GM21737 (cell line): ENCODE data around the gene ZIC1.

Experiments
- ATAC-seq: cut with Tn5 transposase; IDR thresholded peaks from one replicate; pipeline ENCODE4 v1.9.1; 2021; ENCODE audit warnings: mild to moderate bottlenecking, moderate library complexity; ENCODE audit not compliant: unreplicated experiment

ZIC1 gene

DNA sequence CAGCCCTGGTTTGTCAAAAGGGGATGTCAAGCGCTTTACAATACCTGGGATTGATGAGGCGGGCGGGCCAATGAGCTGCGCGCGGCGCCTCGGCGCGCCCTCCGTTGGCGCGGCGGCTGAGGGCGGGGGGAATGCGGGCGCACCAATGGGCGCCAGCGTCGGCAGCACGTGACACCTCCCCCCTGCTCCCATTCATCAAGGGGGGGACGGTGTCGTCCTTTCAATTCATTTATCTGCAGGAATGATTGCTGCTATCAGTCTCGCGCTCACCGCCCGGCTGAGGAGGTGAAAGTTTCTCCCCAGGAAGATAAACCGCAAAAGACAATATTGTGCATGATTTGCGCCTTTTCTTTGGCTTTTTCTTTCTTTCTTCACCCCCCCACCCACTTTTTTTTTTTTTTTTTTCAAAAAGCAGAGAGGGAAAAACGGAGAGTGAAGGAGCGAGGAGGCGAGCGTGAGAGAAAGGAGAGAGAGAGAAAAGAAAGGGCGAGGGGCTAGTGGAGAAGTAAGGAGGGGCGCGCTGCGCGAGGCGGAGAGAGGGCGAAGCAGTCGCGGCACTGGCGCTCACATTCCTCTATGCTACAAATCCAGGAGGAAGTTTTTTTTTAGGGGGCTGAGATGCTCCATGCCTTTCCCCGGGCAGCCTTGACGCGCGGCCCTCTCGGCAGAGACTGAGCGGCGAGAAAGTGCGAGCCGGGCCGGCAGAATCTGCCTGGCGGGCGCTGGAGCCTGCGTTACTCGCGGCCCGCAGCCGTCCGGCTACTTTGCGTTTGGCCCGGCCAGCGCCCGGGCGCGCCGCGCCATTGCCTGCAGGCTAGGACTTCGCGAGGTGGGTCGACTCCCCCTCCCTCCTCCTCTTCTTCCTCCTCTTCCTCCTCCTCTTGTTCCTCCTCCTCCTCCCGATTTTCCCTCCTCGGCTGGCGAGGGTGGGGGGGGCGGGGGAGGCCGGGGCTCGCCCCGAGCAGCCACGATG is at the start of gene ZIC1:
Gene ZIC1, plus strand, starts transcription at position 223 of the 973 bp plus-strand sequence. Its CDS starts 748 bp downstream, at position 971.
- no peak for ATAC-seq

DNA sequence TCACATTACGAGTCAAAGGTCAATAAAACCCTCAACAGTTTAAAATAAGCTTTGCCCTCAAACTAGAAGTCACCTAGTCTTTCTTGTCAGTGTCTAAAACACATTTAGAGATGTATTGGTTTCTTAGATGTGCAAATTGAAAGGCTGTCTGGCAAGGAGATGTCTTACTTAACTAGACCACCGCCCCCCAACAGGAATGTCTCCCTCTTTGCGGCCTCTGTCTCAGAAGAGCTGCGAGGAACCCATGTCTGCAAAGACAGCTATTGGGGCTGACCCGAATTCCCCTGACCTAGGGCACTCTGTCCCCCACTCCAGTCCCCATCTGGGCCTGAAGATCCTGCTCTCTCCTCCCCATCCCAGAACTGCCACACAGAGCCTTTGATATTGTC is 49.1 kb upstream of the ZIC1 start:
- ATAC-seq, result no peak

DNA sequence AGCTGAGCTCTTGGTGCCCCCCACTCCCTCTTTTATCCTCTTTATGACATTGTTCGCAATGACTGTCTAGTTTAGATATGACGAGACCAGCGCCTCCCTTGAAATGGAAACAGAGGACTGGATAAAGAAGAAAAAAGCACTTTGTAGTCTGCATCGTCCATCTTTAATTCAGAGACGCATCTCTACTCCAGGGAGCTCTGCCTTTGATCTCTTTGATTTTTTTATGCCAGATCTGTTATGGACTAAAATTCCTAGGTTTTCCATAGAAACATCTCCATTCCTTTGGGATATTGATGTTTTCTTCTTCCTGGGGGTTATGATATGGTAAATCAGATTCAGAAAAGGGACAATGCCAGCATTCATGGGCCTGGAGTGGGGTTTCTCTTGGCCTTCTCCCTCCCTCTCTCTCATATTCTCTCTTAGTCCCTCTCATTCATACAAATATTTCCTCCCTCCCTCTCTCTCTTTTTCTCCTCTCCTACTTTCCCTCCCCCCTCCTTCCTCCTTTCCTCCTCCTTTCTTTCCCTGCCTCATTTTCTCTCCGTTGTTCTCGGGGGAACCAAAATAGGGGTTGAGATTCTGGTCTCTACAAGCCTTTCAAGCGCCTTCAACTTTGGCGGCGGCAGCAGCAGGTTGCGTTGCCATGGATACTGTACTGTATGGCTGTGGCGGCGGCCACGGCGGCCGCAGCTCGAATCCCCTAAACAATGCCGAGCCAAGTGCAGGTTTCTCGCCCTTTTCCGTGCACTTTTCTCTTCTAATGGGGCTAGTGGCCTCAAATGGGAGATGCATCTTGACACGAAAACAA is 48.3 kb upstream of the ZIC1 start:
- no peak for ATAC-seq

DNA sequence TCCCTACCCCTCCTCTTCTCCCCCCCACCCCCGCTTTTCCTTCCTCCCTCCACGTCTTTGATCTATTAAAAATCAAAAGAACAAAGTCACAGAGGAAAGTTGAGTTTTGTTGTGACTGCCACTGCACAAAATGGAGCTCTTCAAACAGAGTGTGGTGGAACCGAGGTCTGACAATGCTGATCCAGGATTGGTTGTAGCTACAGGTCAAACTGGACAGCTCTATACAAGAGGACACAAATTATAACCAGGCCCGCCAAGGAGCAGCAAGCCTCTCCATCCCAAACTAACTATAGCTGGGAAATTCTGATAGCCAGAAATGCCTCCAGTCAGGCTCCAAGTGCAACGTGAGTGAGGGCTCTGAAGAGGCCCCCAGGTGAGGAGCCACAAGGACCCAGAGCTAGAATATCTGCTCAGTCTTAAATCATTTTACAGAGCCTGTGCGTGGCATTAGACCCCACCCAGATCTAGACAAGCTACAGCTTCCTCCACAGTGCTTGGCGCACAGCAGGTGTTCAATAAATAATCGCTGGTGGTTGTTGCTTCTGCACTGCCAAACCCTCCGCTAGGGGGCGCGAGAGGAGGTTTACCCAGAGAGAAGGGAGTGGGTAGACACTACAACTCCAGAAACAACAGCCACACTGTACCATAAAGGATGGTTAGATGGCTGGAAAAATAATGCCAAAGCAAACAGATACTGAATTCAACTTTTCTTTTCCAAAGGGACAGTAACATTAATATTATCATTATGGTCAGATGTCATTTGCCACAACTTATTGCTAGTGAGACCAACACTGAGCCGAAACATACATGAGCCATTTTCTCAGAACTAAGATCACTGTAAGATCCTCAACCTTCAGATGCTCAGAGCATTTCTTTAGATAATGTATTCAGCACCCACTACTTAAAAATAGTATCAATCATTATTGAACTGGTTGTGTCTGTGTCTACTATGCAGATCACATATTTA is 47.4 kb upstream of the ZIC1 start:
- ATAC-seq, result no peak

DNA sequence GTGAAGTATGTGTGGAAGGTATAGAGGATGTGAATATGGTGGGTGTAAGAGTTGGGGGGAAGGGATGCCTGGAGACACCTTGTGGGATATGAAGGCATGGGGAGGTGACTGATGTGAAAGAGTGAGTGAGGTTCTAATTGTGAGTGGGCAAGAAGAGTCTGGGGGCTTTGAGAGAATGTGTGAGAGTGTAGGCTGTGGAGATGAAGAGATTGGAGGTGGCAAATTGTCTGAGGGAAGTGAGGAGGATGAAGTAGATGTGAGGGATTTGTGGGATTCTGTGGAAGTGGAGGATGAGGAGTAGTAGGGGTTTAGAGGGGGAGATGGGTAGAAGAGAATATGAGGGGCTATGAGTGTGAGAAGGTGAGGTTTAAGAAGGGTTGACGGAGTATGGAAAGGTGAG is 44.4 kb upstream of the ZIC1 start:
- no peak for ATAC-seq

DNA sequence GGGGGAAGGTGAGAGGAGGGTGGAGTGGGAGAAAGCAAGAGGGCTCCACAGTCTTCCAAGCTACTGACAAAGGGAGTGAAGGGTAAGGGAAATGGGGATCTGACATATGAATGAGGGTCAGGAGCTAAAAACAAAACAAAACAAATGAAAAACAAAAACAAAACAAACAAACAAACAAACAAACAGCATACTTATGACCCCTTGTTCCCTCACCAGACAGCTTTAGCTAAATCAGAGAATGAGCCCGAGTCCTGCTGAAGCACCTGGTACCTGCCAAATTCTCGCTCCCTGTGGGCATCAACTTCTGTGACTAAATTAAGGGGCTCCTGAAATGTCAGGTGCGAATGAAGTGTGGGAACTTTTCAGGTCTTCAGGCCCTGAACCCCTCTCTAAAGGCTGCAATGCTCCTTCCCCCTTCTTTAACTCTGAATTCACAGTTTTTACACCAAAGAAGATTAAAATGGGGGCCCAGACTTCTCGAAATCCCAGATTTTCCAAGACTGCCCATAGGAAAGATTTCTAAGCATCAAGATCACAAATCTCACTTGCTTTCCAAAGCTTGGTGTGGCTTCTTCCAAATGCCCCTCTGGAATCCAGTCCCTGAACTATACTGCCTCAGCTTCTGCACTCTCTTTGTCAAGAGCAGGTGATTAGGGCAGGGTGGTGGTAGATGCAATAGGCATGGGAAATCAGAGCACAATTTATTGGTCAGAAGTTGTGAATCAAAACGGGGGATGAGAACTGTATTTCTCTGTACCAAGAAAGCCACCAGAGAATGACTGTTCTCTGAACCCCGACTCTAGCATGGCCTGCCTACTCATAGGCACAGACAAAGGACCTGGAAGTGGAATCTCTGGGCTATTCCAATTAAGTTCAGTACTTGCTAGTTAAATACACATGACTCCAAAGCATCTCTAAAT is 43.7 kb upstream of the ZIC1 start:
- no peak for ATAC-seq

DNA sequence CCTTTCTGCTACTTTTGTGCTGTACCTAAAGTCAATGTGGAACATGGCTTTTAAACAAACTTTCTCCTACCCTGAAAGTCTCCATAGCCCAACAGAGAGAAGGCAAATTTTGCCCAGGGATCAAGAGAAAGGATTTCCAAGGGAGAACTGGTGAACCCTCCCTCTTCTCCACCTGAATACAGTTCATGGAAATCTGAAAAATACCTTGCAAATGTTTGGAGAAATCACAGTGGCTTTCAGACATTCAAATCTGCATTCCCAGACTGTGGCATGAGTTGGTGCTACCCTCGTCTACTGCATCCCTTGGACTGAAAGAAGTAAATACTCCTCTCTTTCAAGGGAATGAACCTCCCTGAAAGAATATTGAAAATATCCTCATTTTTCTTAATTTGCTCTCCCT is 41.5 kb upstream of the ZIC1 start:
- ATAC-seq, result no peak

DNA sequence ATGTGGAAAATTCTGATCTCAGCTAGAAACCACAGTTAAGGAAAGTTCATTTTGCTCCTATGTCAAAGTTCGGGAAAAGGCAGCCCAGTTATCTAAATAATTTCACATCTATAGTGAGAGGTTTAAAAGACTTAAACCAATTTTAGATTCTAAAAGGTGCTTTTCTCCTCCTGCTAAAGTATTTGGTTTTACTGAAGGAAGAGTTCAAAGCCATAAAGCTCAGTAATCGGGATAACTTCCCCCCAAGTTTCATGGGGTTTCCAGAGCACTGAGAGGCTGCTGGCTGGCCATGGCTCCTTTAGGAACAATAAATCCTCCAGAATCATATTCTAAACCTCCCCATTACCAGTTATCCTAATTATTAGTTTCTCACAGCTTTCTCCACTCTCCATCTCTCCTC is 41.0 kb upstream of the ZIC1 start:
- no peak for ATAC-seq

DNA sequence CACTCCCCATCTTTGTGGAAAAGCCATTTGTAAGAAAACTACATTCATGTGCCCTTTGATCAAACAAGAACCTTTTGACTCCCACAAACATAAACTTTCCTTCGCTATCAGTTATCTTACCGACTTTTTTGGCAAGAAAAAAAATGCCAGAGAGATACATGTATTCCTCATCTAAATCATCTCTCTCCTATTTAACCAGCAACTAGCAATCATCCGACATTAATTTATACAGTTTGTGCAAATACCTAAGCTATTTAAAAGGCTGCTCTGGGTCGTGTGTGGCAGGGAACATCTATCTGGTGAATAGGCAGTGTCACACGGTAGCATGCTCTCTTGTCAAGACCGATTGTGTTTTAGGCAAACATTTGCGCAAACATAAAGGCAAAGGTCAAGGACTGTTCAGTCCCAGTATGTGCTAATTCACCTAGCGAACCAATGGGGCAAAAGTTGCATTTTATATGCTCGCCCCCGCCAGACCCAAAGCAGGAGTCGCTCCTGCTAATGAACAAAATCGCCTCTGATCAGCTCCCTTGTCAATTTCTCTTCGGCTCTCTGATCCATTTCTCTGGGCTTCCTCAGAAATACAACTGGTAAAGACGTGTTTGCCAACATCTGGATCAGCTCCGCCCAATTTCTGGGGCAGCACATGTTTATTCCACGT is 40.5 kb upstream of the ZIC1 start:
- no peak for ATAC-seq

DNA sequence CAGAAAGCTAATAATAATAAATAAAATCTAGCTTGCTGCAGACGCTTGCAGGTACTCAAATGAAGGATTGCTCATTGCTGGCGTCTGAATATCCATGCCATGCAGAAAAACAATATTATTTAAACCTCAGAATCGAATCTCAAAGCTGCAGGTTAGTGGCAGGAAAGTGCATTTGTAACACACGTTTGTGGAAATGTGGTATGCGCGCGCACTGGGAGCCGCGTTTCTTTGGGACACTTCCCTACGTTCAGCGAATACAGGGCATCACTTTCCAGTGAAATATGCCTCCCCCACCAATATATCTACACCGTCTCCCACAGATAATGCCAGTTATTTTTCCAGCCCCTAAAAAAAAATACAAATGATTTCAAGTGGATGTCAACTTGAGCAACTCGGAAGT is 39.9 kb upstream of the ZIC1 start:
- no peak for ATAC-seq

DNA sequence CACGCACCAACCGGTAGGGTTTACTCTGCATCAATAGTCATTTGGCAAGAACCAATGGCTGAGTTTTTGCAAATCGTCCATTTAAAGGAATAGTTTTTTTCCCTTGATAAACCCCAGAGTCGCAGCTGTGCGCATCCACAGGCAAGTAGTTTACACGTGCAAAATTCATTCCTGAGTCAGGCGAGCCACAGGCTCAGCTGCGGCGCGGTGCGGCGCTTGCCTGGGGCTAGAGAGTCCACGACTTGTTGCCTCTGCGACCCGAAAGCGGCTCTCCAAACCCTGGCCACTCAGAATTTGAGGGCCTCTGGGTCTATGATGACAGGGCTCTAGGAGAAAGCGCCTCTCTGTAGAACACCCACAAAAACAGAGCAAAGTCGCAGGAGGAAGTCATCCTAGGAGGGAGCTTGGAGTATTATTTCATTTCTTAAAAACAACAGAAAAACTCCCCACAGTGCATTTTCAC is 39.5 kb upstream of the ZIC1 start:
- ATAC-seq, result no peak

DNA sequence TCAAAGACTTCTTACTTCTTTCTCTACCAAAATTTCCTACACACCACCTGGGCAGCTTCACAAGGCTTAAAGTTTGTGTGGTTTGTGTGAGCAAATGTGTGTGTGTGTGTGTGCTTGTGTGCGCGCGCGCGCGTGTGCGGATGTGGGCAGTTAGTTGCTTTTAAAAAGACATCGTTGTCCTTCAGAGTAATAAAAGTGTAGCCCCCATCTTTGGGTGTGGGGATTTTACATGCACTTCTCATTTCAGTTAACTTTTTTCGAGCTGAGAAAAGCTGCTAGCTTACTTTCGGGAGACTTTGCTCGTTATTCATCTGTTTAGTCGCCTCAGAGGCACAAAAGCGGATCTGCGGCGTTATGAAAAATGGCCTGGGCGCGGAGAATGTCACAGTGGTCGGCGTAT is 38.8 kb upstream of the ZIC1 start:
- no peak for ATAC-seq

DNA sequence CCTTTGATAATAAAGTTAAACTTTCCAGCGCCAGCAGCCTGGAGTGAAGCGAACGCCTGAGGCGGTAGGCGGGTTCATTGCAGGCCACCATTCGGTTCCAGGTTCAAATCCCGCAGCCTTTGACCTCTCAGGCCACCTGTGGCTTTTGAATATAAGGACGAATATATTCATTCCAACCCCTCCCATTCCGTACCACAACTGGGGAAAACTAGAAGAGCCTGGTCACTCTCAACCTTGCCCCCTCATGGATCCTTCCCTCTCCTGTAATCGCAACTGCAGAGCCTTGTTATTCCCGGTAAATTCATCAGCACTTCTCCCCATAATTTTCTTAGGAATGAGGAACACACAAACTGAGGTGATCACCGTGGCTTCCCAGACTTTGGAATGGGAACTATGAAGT is 38.0 kb upstream of the ZIC1 start:
- ATAC-seq, result no peak

DNA sequence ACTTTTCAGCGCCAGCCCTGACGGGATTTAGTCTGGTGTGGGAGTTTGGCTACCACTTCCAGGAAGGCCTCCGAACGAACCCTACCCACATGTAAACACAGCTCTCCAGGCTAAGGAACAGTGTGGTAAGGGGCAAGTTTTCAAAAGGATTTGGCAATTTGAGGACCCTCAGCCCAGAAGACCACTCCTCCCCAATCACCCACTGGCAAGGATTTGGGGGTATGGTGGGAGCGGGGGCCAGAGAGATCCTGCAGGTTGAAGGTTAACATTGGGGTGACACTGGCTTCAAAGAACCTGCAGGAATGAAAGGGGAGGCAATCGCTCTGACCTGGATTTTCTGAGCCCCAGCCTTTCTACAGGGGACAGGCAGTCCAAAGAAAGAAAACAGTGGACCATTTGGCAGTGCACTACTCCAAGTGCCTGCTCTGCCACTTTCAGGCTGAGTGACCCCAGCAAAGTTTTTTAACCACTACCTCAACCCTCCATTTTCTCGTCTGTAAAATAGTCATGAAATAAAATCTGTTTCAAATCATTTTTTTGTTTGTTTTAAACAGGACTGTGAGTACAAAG is 37.3 kb upstream of the ZIC1 start:
- ATAC-seq, result no peak

DNA sequence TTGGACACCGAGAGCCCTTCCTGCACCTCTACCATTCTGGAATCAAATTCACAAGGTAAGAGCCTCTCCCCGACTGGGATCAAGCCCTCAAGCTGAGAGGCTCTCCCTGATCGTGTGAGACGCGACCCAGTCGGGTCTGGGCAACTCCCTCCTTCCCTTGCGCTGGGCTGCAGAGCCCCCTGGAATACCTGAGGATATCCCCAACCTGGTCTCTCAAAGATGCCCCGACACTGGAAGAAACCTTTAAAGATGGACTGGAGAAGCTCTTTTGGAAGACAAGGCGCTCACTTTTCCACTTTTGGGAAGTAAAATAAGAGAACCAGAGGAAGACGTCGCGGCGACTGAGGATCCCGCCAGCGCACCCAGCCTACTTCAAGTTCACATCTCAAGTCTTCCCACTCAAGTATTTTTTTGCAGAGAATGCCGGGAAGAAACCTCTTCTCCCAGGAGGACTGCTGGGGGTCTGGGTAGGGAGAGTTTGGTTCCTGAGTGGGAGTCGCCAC is 36.6 kb upstream of the ZIC1 start:
- no peak for ATAC-seq

DNA sequence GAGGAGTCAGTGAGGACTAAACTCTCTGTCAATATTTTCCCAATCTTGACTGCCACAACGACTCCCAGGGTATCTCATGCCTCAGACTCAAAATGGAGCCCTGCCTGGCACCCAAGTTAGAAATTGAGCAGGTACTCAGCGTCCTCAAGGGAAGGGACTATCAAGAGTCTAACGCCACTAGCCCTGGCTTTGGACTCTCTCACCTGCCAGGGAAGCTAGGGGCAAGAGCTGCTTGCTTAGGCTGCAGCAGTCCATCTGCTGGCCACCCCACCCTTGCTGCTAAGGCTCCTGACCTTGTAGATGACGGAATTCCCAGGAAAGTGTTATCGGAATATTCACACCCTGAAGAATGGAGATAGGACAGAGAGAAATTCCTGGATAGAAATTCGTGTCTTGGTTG is 35.9 kb upstream of the ZIC1 start:
- ATAC-seq, result no peak

DNA sequence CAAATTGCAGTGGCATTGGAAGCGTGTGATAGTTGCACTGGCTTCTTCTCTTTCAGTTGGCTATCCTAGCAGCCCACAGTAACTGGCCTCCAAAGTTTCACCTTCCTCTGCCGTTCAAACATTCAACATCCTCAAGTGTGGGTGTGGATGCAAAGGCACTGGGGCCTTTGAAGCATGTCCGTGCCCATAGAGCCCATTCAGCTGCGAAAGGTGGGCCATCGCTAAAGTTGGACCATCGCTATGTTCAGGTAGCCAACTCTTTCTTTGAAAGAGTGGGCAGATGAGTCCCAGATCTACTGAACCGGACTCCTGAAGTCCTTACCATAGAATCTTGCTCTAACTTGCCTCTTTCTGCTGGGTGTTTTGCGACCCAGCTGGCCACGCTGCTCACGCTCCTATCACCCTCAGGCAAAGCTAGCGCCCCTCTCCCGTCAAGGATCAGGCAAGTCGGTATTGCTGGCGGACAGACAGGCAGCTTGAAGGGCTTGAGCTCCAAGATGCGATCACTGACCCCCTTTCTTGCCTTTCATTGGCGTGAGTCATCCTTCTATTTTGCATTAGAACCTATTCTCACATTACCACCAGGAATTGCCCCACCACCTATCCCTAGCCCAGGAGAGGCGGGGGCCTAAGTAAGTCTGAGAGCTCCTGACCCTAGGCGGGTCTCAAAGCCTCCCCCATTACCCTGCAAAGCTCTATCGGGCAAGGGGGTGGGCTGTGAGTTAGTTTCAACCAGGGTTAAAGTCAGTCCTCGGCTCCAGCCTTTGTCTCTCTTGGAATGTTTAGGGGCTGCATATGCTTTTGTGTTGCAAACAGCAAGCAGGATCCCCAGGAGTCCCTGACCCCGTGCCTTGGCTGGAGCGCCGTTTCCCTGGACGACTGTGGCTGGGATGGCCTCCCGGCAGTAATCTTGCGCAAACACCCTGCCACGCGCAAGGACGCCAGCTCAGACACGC is 31.5 kb upstream of the ZIC1 start:
- ATAC-seq, result no peak
